Mucosa of stomach (tissue), 1 donor: ENCODE data around the gene XKR8.

Experiments
- H3K27me3 ChIP-seq: one replicate; pipeline ENCODE4 v1.7.0; 2013; ENCODE audit warnings: mild to moderate bottlenecking, low read length; ENCODE audit not compliant: control insufficient read depth, insufficient read depth
- H3K36me3 ChIP-seq: one replicate; pipeline ENCODE4 v1.7.0; 2013; ENCODE audit warnings: low read length; ENCODE audit not compliant: control insufficient read depth, insufficient read depth
- H3K4me1 ChIP-seq: one replicate; pipeline ENCODE4 v1.7.0; 2013; ENCODE audit warnings: mild to moderate bottlenecking, low read length; ENCODE audit not compliant: control insufficient read depth, insufficient read depth
- H3K4me3 ChIP-seq: one replicate; pipeline ENCODE4 v1.7.0; 2013; ENCODE audit warnings: low read length
- H3K9ac ChIP-seq: one replicate; pipeline ENCODE4 v1.7.0; 2013; ENCODE audit warnings: mild to moderate bottlenecking, low read length, moderate library complexity
- H3K9me3 ChIP-seq: one replicate; pipeline ENCODE4 v1.7.0; 2013; ENCODE audit warnings: mild to moderate bottlenecking, low read length, moderate library complexity; ENCODE audit not compliant: control insufficient read depth
- donor health status: Pancreatic carcinoma.

XKR8 gene

GRCh38 chr1:27960762-27961645 lies 1.2 kb downstream of the XKR8 start:
- H3K4me3 ChIP-seq: peak overlapping the region; percentile 86

GRCh38 chr1:27961646-27962221 lies 2.0 kb downstream of the XKR8 start:
- peaks cover 30% of the 10 kb centered on the region for H3K4me1 ChIP-seq
- no peaks in the 10 kb centered on the region for H3K9me3 ChIP-seq
- H3K36me3 ChIP-seq: peaks cover 5% of the 10 kb centered on the region
- no peaks in the 10 kb centered on the region for H3K27me3 ChIP-seq
- peak overlapping the region; percentile 88 for H3K9ac ChIP-seq
- no peak overlapping the region for H3K4me3 ChIP-seq

More at GRCh38 chr1:27960762-27961645, 1.2 kb downstream of the XKR8 start:
- Histone ChIP-seq H3K9ac (peak overlapping the region; percentile 88), H3K4me1 (peaks cover 30% of the 10 kb centered on the region), H3K36me3 (peaks cover 3% of the 10 kb centered on the region), H3K9me3 (no peaks in the 10 kb centered on the region), H3K27me3 (no peaks in the 10 kb centered on the region)

GRCh38 chr1:27963393-27963792 lies 3.6 kb downstream of the XKR8 start:
- no peaks in the 10 kb centered on the region for H3K27me3 ChIP-seq
- no peak overlapping the region for H3K9ac ChIP-seq
- H3K9me3 ChIP-seq: no peaks in the 10 kb centered on the region
- H3K36me3 ChIP-seq: peaks cover 7% of the 10 kb centered on the region
- peaks cover 24% of the 10 kb centered on the region for H3K4me1 ChIP-seq
- H3K4me3 ChIP-seq: no peak overlapping the region

GRCh38 chr1:27966402-27967105 lies 6.8 kb downstream of the XKR8 start:
- Histone ChIP-seq H3K27me3 (no peaks in the 10 kb centered on the region), H3K9ac (no peak overlapping the region), H3K9me3 (no peaks in the 10 kb centered on the region), H3K4me1 (peaks cover 4% of the 10 kb centered on the region), H3K4me3 (no peak overlapping the region), H3K36me3 (peaks cover 7% of the 10 kb centered on the region)

GRCh38 chr1:27967106-27967883 lies 7.5 kb downstream of the XKR8 start:
- Histone ChIP-seq H3K4me3 (no peak overlapping the region), H3K4me1 (no peaks in the 10 kb centered on the region), H3K9me3 (no peaks in the 10 kb centered on the region), H3K9ac (no peak overlapping the region), H3K36me3 (peaks cover 7% of the 10 kb centered on the region), H3K27me3 (no peaks in the 10 kb centered on the region)

- Histone ChIP-seq H3K9ac (no peak overlapping the region), H3K9me3 (no peaks in the 10 kb centered on the region), H3K4me3 (no peak overlapping the region), H3K4me1 (no peaks in the 10 kb centered on the region), H3K27me3 (no peaks in the 10 kb centered on the region), H3K36me3 (peaks cover 7% of the 10 kb centered on the region)
Measured at GRCh38 chr1:27967884-27968466, 8.2 kb downstream of the XKR8 start.

GRCh38 chr1:27968692-27969091 lies 8.9 kb downstream of the XKR8 start:
- no peak overlapping the region for H3K9ac ChIP-seq
- peaks cover 7% of the 10 kb centered on the region for H3K36me3 ChIP-seq
- no peak overlapping the region for H3K4me3 ChIP-seq
- no peaks in the 10 kb centered on the region for H3K9me3 ChIP-seq
- H3K27me3 ChIP-seq: no peaks in the 10 kb centered on the region
- H3K4me1 ChIP-seq: no peaks in the 10 kb centered on the region

GRCh38 chr1:27970401-27970800 lies 10.6 kb downstream of the XKR8 start:
- peaks cover 10% of the 10 kb centered on the region for H3K4me1 ChIP-seq
- H3K9me3 ChIP-seq: no peaks in the 10 kb centered on the region
- H3K27me3 ChIP-seq: no peaks in the 10 kb centered on the region
- no peak overlapping the region for H3K9ac ChIP-seq
- H3K4me3 ChIP-seq: no peak overlapping the region
- peaks cover 5% of the 10 kb centered on the region for H3K36me3 ChIP-seq

- Histone ChIP-seq H3K4me3 (no peak overlapping the region), H3K9me3 (no peaks in the 10 kb centered on the region), H3K4me1 (peaks cover 10% of the 10 kb centered on the region), H3K27me3 (no peaks in the 10 kb centered on the region), H3K9ac (no peak overlapping the region), H3K36me3 (peaks cover 3% of the 10 kb centered on the region)
Measured at GRCh38 chr1:27971674-27972073, 11.9 kb downstream of the XKR8 start.

- peaks cover 10% of the 10 kb centered on the region for H3K4me1 ChIP-seq
- no peaks in the 10 kb centered on the region for H3K9me3 ChIP-seq
- no peak overlapping the region for H3K9ac ChIP-seq
- no peak overlapping the region for H3K4me3 ChIP-seq
- H3K36me3 ChIP-seq: no peaks in the 10 kb centered on the region
- H3K27me3 ChIP-seq: no peaks in the 10 kb centered on the region
Measured at GRCh38 chr1:27972141-27972540, 12.4 kb downstream of the XKR8 start.

GRCh38 chr1:27973771-27974416 lies 14.1 kb downstream of the XKR8 start:
- Histone ChIP-seq H3K4me3 (no peak overlapping the region), H3K36me3 (no peaks in the 10 kb centered on the region), H3K9me3 (no peaks in the 10 kb centered on the region), H3K4me1 (peaks cover 10% of the 10 kb centered on the region), H3K27me3 (no peaks in the 10 kb centered on the region), H3K9ac (no peak overlapping the region)
